ENCODE measurements around the gene LAMA2. TPM values are rescaled to one million over a fixed set of nuclear protein-coding genes. Genes with fewer than 3 reads are reported as not detected.

Gene LAMA2
- polyA plus RNA-seq, 1 donor from 2014 or later, result 2.5 TPM

DNA sequence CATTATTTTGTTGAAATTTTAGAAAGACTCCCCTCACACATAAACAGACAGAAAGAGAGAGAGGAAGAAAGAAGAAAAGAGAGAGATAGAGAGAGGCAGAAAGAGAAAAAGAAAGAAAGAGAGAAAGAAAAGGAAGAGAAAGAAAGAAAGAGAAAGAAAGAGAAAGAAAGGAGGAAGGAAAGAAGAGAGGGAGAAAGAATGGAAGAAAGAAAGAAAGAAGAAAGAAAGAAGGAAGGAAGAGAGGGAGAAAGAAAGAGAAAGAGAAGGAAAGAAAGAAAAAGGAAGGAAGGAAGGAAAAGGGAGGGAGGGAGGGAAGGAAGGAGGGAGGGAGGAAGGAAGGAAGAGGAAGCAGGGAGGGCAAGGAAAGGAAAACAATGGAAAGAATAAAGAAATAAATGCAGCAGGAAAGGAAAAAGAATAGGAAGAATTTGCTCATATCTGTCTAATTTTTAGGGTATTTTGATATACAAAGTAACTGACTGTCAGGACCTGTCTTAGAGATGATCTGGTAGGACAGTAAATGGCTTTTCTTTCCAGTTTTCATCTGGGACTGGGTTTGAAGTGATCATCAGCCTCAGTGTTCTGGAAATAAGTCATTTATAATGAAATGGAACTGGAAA is 325.6 kb downstream of the LAMA2 start:
- Histone ChIP-seq H4K20me1 (ENCODE audit: insufficient read depth) (no peaks in the 10 kb centered on the region), H3K4me2 (ENCODE audit: low read length) (no peak overlapping the region), H3K79me2 (replicated peaks; ENCODE audit: insufficient read depth, low read length) (no peaks in the 10 kb centered on the region), H2AFZ (ENCODE audit: low read depth, low read length) (no peak overlapping the region), H3K36me3 (ENCODE audit: insufficient read depth, low read length) (no peaks in the 10 kb centered on the region), H3K9ac (ENCODE audit: low read length) (no peak overlapping the region), H3K9me3 (ENCODE audit: low read length) (no peaks in the 10 kb centered on the region), H3K4me3 (ENCODE audit: low read length) (no peak overlapping the region), H3F3A (ENCODE audit: insufficient read depth, low read length, poor library complexity, severe bottlenecking) (no peaks in the 10 kb centered on the region), H3K27me3 (ENCODE audit: insufficient read depth, low read depth, low read length) (peaks cover 2% of the 10 kb centered on the region), H3K9me2 (ENCODE audit: insufficient read depth, low read length) (no peaks in the 10 kb centered on the region), H3K27ac (ENCODE audit: low read length) (no peak overlapping the region)
- no peak for TF ChIP-seq TAF1 (IDR thresholded peaks at IDR 0.05; ENCODE audit: low read depth)
- no peak for TF ChIP-seq EP300 (conservative IDR thresholded peaks at IDR 0.05; ENCODE audit: poor library complexity, severe bottlenecking)
- no peak for TF ChIP-seq RAD21 (conservative IDR thresholded peaks at IDR 0.05)
- TF ChIP-seq EZH2 (IDR thresholded peaks at IDR 0.05; ENCODE audit: borderline replicate concordance, insufficient read depth, low read length, poor library complexity, severe bottlenecking), result no peak
- TF ChIP-seq, protein P1, sequence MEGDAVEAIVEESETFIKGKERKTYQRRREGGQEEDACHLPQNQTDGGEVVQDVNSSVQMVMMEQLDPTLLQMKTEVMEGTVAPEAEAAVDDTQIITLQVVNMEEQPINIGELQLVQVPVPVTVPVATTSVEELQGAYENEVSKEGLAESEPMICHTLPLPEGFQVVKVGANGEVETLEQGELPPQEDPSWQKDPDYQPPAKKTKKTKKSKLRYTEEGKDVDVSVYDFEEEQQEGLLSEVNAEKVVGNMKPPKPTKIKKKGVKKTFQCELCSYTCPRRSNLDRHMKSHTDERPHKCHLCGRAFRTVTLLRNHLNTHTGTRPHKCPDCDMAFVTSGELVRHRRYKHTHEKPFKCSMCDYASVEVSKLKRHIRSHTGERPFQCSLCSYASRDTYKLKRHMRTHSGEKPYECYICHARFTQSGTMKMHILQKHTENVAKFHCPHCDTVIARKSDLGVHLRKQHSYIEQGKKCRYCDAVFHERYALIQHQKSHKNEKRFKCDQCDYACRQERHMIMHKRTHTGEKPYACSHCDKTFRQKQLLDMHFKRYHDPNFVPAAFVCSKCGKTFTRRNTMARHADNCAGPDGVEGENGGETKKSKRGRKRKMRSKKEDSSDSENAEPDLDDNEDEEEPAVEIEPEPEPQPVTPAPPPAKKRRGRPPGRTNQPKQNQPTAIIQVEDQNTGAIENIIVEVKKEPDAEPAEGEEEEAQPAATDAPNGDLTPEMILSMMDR (IDR thresholded peaks at IDR 0.05; ENCODE audit: poor library complexity, severe bottlenecking), result no peak
- TF ChIP-seq POLR2AphosphoS5 (IDR thresholded peaks at IDR 0.05), result no peak
- TF ChIP-seq MXI1 (conservative IDR thresholded peaks at IDR 0.05; ENCODE audit: poor library complexity, severe bottlenecking), result no peak
- TF ChIP-seq SMC3 (conservative IDR thresholded peaks at IDR 0.05; ENCODE audit: poor library complexity), result no peak
- TF ChIP-seq, protein P2, sequence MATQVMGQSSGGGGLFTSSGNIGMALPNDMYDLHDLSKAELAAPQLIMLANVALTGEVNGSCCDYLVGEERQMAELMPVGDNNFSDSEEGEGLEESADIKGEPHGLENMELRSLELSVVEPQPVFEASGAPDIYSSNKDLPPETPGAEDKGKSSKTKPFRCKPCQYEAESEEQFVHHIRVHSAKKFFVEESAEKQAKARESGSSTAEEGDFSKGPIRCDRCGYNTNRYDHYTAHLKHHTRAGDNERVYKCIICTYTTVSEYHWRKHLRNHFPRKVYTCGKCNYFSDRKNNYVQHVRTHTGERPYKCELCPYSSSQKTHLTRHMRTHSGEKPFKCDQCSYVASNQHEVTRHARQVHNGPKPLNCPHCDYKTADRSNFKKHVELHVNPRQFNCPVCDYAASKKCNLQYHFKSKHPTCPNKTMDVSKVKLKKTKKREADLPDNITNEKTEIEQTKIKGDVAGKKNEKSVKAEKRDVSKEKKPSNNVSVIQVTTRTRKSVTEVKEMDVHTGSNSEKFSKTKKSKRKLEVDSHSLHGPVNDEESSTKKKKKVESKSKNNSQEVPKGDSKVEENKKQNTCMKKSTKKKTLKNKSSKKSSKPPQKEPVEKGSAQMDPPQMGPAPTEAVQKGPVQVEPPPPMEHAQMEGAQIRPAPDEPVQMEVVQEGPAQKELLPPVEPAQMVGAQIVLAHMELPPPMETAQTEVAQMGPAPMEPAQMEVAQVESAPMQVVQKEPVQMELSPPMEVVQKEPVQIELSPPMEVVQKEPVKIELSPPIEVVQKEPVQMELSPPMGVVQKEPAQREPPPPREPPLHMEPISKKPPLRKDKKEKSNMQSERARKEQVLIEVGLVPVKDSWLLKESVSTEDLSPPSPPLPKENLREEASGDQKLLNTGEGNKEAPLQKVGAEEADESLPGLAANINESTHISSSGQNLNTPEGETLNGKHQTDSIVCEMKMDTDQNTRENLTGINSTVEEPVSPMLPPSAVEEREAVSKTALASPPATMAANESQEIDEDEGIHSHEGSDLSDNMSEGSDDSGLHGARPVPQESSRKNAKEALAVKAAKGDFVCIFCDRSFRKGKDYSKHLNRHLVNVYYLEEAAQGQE (IDR thresholded peaks at IDR 0.05; ENCODE audit: borderline replicate concordance), result no peak

DNA sequence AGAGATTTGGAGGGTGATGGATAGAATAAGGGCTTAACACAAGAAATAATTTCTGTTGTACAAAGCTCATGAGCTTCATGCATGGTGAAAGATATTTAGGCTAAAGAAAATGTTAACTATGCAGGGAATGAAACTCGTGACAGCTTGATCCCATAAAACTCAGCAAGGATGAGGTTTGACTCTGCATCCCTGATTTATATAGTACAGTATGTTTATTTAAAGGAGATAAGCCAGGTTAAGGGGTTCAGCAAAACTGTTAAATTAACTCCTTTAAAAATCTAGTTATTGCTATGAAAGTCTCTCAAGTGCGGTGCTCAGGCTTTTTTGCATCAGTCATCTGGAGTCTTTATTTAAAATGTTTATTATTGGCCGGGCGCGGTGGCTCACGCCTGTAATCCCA is 326.4 kb downstream of the LAMA2 start:
- TF ChIP-seq TAF1 (IDR thresholded peaks at IDR 0.05; ENCODE audit: low read depth) (no peak), SMC3 (conservative IDR thresholded peaks at IDR 0.05; ENCODE audit: poor library complexity) (no peak), POLR2AphosphoS5 (IDR thresholded peaks at IDR 0.05) (no peak), EP300 (conservative IDR thresholded peaks at IDR 0.05; ENCODE audit: poor library complexity, severe bottlenecking) (no peak), RAD21 (conservative IDR thresholded peaks at IDR 0.05) (no peak), MXI1 (conservative IDR thresholded peaks at IDR 0.05; ENCODE audit: poor library complexity, severe bottlenecking) (no peak), EZH2 (IDR thresholded peaks at IDR 0.05; ENCODE audit: borderline replicate concordance, insufficient read depth, low read length, poor library complexity, severe bottlenecking) (no peak)
- TF ChIP-seq, protein P1 (IDR thresholded peaks at IDR 0.05; ENCODE audit: poor library complexity, severe bottlenecking), result no peak
- TF ChIP-seq, protein P2 (IDR thresholded peaks at IDR 0.05; ENCODE audit: borderline replicate concordance), result no peak
- H3F3A ChIP-seq (ENCODE audit: insufficient read depth, low read length, poor library complexity, severe bottlenecking), result no peaks in the 10 kb centered on the region
- H3K9me2 ChIP-seq (ENCODE audit: insufficient read depth, low read length), result no peaks in the 10 kb centered on the region
- no peak overlapping the region for H2AFZ ChIP-seq (ENCODE audit: low read depth, low read length)
- no peaks in the 10 kb centered on the region for H3K36me3 ChIP-seq (ENCODE audit: insufficient read depth, low read length)
- no peaks in the 10 kb centered on the region for H4K20me1 ChIP-seq (ENCODE audit: insufficient read depth)
- H3K4me3 ChIP-seq (ENCODE audit: low read length), result no peak overlapping the region
- H3K4me2 ChIP-seq (ENCODE audit: low read length), result no peak overlapping the region
- H3K27ac ChIP-seq (ENCODE audit: low read length), result no peak overlapping the region
- no peaks in the 10 kb centered on the region for H3K9me3 ChIP-seq (ENCODE audit: low read length)
- H3K9ac ChIP-seq (ENCODE audit: low read length), result no peak overlapping the region
- no peaks in the 10 kb centered on the region for H3K27me3 ChIP-seq (ENCODE audit: insufficient read depth, low read depth, low read length)
- H3K79me2 ChIP-seq (replicated peaks; ENCODE audit: insufficient read depth, low read length), result no peaks in the 10 kb centered on the region
